Measurements from ENCODE around the gene NELL2.

The NELL2 gene

GRCh38 chr12:44858226-44858855 lies 17.8 kb downstream of the NELL2 start:
- 0 out of 2 replicates have a peak, but pooled peaks cover 3% of the 10 kb centered on the region for H3K36me3 ChIP-seq (ENCODE audit: insufficient read depth, low read length)

GRCh38 chr12:44852483-44852882 lies 23.6 kb downstream of the NELL2 start:
- Histone ChIP-seq H3K4me3 (no peak overlapping the region), H3K9me3 (ENCODE audit: low read depth, low read length) (no peaks in the 10 kb centered on the region), H3K27ac (no peak overlapping the region), H3K9ac (ENCODE audit: insufficient read length) (no peak overlapping the region), H3K36me3 (ENCODE audit: insufficient read depth, low read length) (no peaks in the 10 kb centered on the region)
- no peak for DNase-seq (ENCODE audit: low read depth, low spot score)
- TF ChIP-seq EZH2 (IDR thresholded peaks at IDR 0.05) (no peak), POLR2AphosphoS5 (IDR thresholded peaks at IDR 0.05; ENCODE audit: borderline replicate concordance, low read depth, low read length) (peak; percentile 16; the same call in 1 of the 2 replicates), FOXP2 (optimal IDR thresholded peaks at IDR 0.05; ENCODE audit: control extremely low read depth, extremely low read length, insufficient read depth) (no peak)

More at GRCh38 chr12:44858226-44858855, 17.8 kb downstream of the NELL2 start:
- no peak overlapping the region for H3K4me3 ChIP-seq
- no peak overlapping the region for H3K9ac ChIP-seq (ENCODE audit: insufficient read length)
- peaks cover 3% of the 10 kb centered on the region; the same call in 1 of the 2 replicates for H3K9me3 ChIP-seq (ENCODE audit: low read depth, low read length)
- no peak overlapping the region for H3K27ac ChIP-seq
- DNase-seq (ENCODE audit: low read depth, low spot score): no peak
- TF ChIP-seq FOXP2 (optimal IDR thresholded peaks at IDR 0.05; ENCODE audit: control extremely low read depth, extremely low read length, insufficient read depth) (no peak), POLR2AphosphoS5 (IDR thresholded peaks at IDR 0.05; ENCODE audit: borderline replicate concordance, low read depth, low read length) (no peak), EZH2 (IDR thresholded peaks at IDR 0.05) (no peak)

GRCh38 chr12:44851586-44851985 lies 24.5 kb downstream of the NELL2 start:
- no peak for DNase-seq (ENCODE audit: low read depth, low spot score)
- H3K4me3 ChIP-seq: no peak overlapping the region
- H3K9ac ChIP-seq (ENCODE audit: insufficient read length): no peak overlapping the region
- no peak overlapping the region for H3K27ac ChIP-seq
- H3K36me3 ChIP-seq (ENCODE audit: insufficient read depth, low read length): no peaks in the 10 kb centered on the region
- H3K9me3 ChIP-seq (ENCODE audit: low read depth, low read length): no peaks in the 10 kb centered on the region
- TF ChIP-seq FOXP2 (optimal IDR thresholded peaks at IDR 0.05; ENCODE audit: control extremely low read depth, extremely low read length, insufficient read depth) (no peak), POLR2AphosphoS5 (IDR thresholded peaks at IDR 0.05; ENCODE audit: borderline replicate concordance, low read depth, low read length) (no peak), EZH2 (IDR thresholded peaks at IDR 0.05) (no peak)

DNA sequence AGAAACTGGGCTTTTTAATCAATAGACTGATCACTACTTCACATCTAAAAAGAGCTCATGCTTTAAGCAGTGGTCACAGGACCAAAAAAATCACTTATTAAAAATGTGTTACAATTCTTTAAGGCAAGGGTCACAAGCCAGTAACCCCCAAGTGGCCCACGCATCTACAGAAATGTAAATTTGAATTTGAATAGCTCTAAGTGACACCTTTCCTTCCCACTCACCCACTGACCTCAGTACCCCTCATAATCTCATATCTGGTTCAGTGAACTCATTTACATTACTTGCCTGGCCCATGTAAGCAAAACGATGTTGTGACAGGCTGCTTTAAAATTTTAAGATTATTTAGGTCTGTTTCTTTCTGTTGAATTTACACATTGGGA lies 27.4 kb downstream of the NELL2 start:
- no peaks in the 10 kb centered on the region for H3K9me3 ChIP-seq (ENCODE audit: low read depth, low read length)
- no peak overlapping the region for H3K4me3 ChIP-seq
- TF ChIP-seq POLR2AphosphoS5 (IDR thresholded peaks at IDR 0.05; ENCODE audit: borderline replicate concordance, low read depth, low read length) (no peak), EZH2 (IDR thresholded peaks at IDR 0.05) (no peak), FOXP2 (optimal IDR thresholded peaks at IDR 0.05; ENCODE audit: control extremely low read depth, extremely low read length, insufficient read depth) (no peak)
- no peaks in the 10 kb centered on the region for H3K36me3 ChIP-seq (ENCODE audit: insufficient read depth, low read length)
- DNase-seq (ENCODE audit: low read depth, low spot score): no peak
- H3K9ac ChIP-seq (ENCODE audit: insufficient read length): no peak overlapping the region
- no peak overlapping the region for H3K27ac ChIP-seq

- no peak for TF ChIP-seq POLR2AphosphoS5 (IDR thresholded peaks at IDR 0.05; ENCODE audit: borderline replicate concordance, low read depth, low read length)
- TF ChIP-seq FOXP2 (optimal IDR thresholded peaks at IDR 0.05; ENCODE audit: control extremely low read depth, extremely low read length, insufficient read depth): no peak
- TF ChIP-seq EZH2 (IDR thresholded peaks at IDR 0.05): no peak
- Histone ChIP-seq H3K9ac (ENCODE audit: insufficient read length) (no peak overlapping the region), H3K4me3 (no peak overlapping the region), H3K9me3 (ENCODE audit: low read depth, low read length) (no peaks in the 10 kb centered on the region), H3K27ac (no peak overlapping the region), H3K36me3 (ENCODE audit: insufficient read depth, low read length) (no peaks in the 10 kb centered on the region)
- no peak for DNase-seq (ENCODE audit: low read depth, low spot score)
These were observed 28.0 kb downstream of the NELL2 start for GRCh38 chr12:44847888-44848702.

- DNase-seq (ENCODE audit: low read depth, low spot score): no peak
- Histone ChIP-seq H3K4me3 (no peak overlapping the region), H3K27ac (no peak overlapping the region), H3K9me3 (ENCODE audit: low read depth, low read length) (no peaks in the 10 kb centered on the region), H3K36me3 (ENCODE audit: insufficient read depth, low read length) (no peaks in the 10 kb centered on the region), H3K9ac (ENCODE audit: insufficient read length) (no peak overlapping the region)
- TF ChIP-seq EZH2 (IDR thresholded peaks at IDR 0.05) (no peak), FOXP2 (optimal IDR thresholded peaks at IDR 0.05; ENCODE audit: control extremely low read depth, extremely low read length, insufficient read depth) (no peak), POLR2AphosphoS5 (IDR thresholded peaks at IDR 0.05; ENCODE audit: borderline replicate concordance, low read depth, low read length) (no peak)
These were observed 28.7 kb downstream of the NELL2 start for GRCh38 chr12:44847403-44847802.

- TF ChIP-seq EZH2 (IDR thresholded peaks at IDR 0.05): no peak
- no peak for TF ChIP-seq FOXP2 (optimal IDR thresholded peaks at IDR 0.05; ENCODE audit: control extremely low read depth, extremely low read length, insufficient read depth)
- no peak for TF ChIP-seq POLR2AphosphoS5 (IDR thresholded peaks at IDR 0.05; ENCODE audit: borderline replicate concordance, low read depth, low read length)
- no peak for DNase-seq (ENCODE audit: low read depth, low spot score)
- no peak overlapping the region for H3K4me3 ChIP-seq
- no peaks in the 10 kb centered on the region for H3K9me3 ChIP-seq (ENCODE audit: low read depth, low read length)
- H3K9ac ChIP-seq (ENCODE audit: insufficient read length): no peak overlapping the region
- H3K27ac ChIP-seq: no peak overlapping the region
- no peaks in the 10 kb centered on the region for H3K36me3 ChIP-seq (ENCODE audit: insufficient read depth, low read length)
These were observed 29.3 kb downstream of the NELL2 start for GRCh38 chr12:44846826-44847225.

GRCh38 chr12:44842669-44843068 lies 33.4 kb downstream of the NELL2 start:
- TF ChIP-seq FOXP2 (optimal IDR thresholded peaks at IDR 0.05; ENCODE audit: control extremely low read depth, extremely low read length, insufficient read depth) (no peak), POLR2AphosphoS5 (IDR thresholded peaks at IDR 0.05; ENCODE audit: borderline replicate concordance, low read depth, low read length) (no peak), EZH2 (IDR thresholded peaks at IDR 0.05) (no peak)
- H3K36me3 ChIP-seq (ENCODE audit: insufficient read depth, low read length): no peaks in the 10 kb centered on the region
- H3K4me3 ChIP-seq: no peak overlapping the region
- no peak overlapping the region for H3K9ac ChIP-seq (ENCODE audit: insufficient read length)
- H3K9me3 ChIP-seq (ENCODE audit: low read depth, low read length): no peaks in the 10 kb centered on the region
- DNase-seq (ENCODE audit: low read depth, low spot score): no peak
- no peak overlapping the region; the same call in 1 of the 2 replicates for H3K27ac ChIP-seq

Measured in SK-N-MC (cell line).